Liver (tissue), 9 donors: ENCODE results near the gene FAM170B. TPM values are rescaled to one million over a fixed set of nuclear protein-coding genes. Genes with fewer than 3 reads are reported as not detected.

Source experiments
- DNase-seq: peaks from one replicate; pipeline ENCODE4 v3.0.0-alpha.2; 2017; ENCODE audit warnings: low spot score
- H3K27ac ChIP-seq, 2 donors: one replicate each; pipeline ENCODE4 v1.7.0; 2013; ENCODE audit warnings: inconsistent platforms in 2 of 2, low read length in 2 of 2, control low read depth in 1 of 2, low read depth in 1 of 2, mild to moderate bottlenecking in 1 of 2
- H3K27me3 ChIP-seq, 4 donors: one replicate each; pipeline versions ENCODE4 v1.6.1 to v1.7.0; 2013; ENCODE audit warnings: low read length in 3 of 4, inconsistent platforms in 1 of 4, mild to moderate bottlenecking in 1 of 4, moderate library complexity in 1 of 4; ENCODE audit not compliant: control insufficient read depth in 4 of 4, insufficient read depth in 4 of 4
- H3K36me3 ChIP-seq, 4 donors: one replicate each; pipeline versions ENCODE4 v1.6.1 to v1.7.0; 2013; ENCODE audit warnings: low read length in 3 of 4, mild to moderate bottlenecking in 3 of 4, low read depth in 1 of 4, moderate library complexity in 1 of 4; ENCODE audit not compliant: control insufficient read depth in 4 of 4, insufficient read depth in 3 of 4
- H3K4me1 ChIP-seq, 4 donors: one replicate each; pipeline versions ENCODE4 v1.6.1 to v1.7.0; 2013; ENCODE audit warnings: low read length in 3 of 4, mild to moderate bottlenecking in 3 of 4, moderate library complexity in 1 of 4; ENCODE audit not compliant: control insufficient read depth in 4 of 4, insufficient read depth in 4 of 4
- H3K4me3 ChIP-seq, 3 donors: one replicate each; pipeline versions ENCODE4 v1.6.1 to v1.7.0; 2013; ENCODE audit warnings: low read length in 3 of 3, control low read depth in 1 of 3, low read depth in 1 of 3, mild to moderate bottlenecking in 1 of 3
- H3K9ac ChIP-seq, 2 donors: one replicate each; pipeline ENCODE4 v1.7.0; 2013; ENCODE audit warnings: low read length in 2 of 2, mild to moderate bottlenecking in 2 of 2, moderate library complexity in 2 of 2, control low read depth in 1 of 2, low read depth in 1 of 2
- H3K9me3 ChIP-seq, 4 donors: one replicate each; pipeline versions ENCODE4 v1.6.1 to v1.7.0; 2013; ENCODE audit warnings: low read length in 3 of 4; ENCODE audit not compliant: control insufficient read depth in 4 of 4
- EGR1 ChIP-seq, 2 donors: IDR thresholded peaks; 2 replicates each; pipeline ENCODE4 v1.6.1; 2016 to 2018; ENCODE audit warnings: antibody characterized with exemption in 2 of 2, low read depth in 2 of 2
- FOXA1 ChIP-seq: IDR thresholded peaks from 2 replicates; pipeline ENCODE4 v1.6.1; 2016; ENCODE audit warnings: antibody characterized with exemption
- FOXA2 ChIP-seq: IDR thresholded peaks from 2 replicates; pipeline ENCODE4 v1.6.1; 2016; ENCODE audit warnings: antibody characterized with exemption
- GABPA ChIP-seq, 2 donors: IDR thresholded peaks in 1 of 2; conservative IDR thresholded peaks in 1 of 2; 2 replicates each; pipeline ENCODE4 v1.6.1; 2016; ENCODE audit warnings: antibody characterized with exemption in 2 of 2, mild to moderate bottlenecking in 1 of 2, moderate library complexity in 1 of 2
- HNF4A ChIP-seq, 2 donors: conservative IDR thresholded peaks; 2 replicates each; pipeline ENCODE4 v1.6.1; 2016; ENCODE audit warnings: antibody characterized with exemption in 2 of 2, mild to moderate bottlenecking in 2 of 2
- HNF4G ChIP-seq: IDR thresholded peaks from 2 replicates; pipeline ENCODE4 v1.6.1; 2016; ENCODE audit warnings: antibody characterized with exemption
- JUND ChIP-seq, 2 donors: IDR thresholded peaks; 2 replicates each; pipeline ENCODE4 v1.6.1; 2016; ENCODE audit warnings: antibody characterized with exemption in 2 of 2
- NR2F2 ChIP-seq: IDR thresholded peaks from 2 replicates; pipeline ENCODE4 v1.6.1; 2016; ENCODE audit warnings: antibody characterized with exemption
- RAD21 ChIP-seq, 2 donors: IDR thresholded peaks; 2 replicates each; pipeline ENCODE4 v1.6.1; 2016; ENCODE audit warnings: antibody characterized with exemption in 2 of 2, mild to moderate bottlenecking in 2 of 2
- RXRA ChIP-seq, 2 donors: IDR thresholded peaks; 2 replicates each; pipeline ENCODE4 v1.6.1; 2017 to 2018; ENCODE audit warnings: antibody characterized with exemption in 2 of 2, mild to moderate bottlenecking in 1 of 2
- TAF1 ChIP-seq: conservative IDR thresholded peaks from 2 replicates; pipeline ENCODE4 v1.6.1; 2016; ENCODE audit warnings: antibody characterized with exemption, mild to moderate bottlenecking
- YY1 ChIP-seq: IDR thresholded peaks from 2 replicates; pipeline ENCODE4 v1.6.1; 2016; ENCODE audit warnings: antibody characterized with exemption, mild to moderate bottlenecking
- WGBS: extraction: QIAGEN DNeasy Blood & Tissue Kit; methylation state at CpG from one replicate; pipeline ENCODE4 v1.1.7; 2013; 5-methylcytosine and 5-hydroxymethylcytosine counted together
- polyA plus RNA-seq, 2 donors: library from polyadenylated mRNA; stranded (reverse) in 1 of 2; unstranded in 1 of 2; fragments of 200-250 nt in 1 of 2; fragments of >200 nt in 1 of 2; fragmentation: Nextera tagmentation in 1 of 2; extraction: Ambion mirVana in 1 of 2; gene quantifications; one replicate each; pipeline versions ENCODE4 v1.2.1 to v1.2.3, GENCODE V29; 2013 to 2015
- total RNA-seq, 2 donors: library from RNA; depleted of rRNA; stranded (reverse); fragments of >200 nt; gene quantifications; one replicate each; pipeline ENCODE4 v1.2.3, GENCODE V29; 2014
- TF ChIP-seq, protein P1 (sequence below): fragments of 150-350 bp; IDR thresholded peaks from 2 replicates; pipeline ENCODE4 v1.5.1; 2017; ENCODE audit warnings: improper control_type of control experiment, low read depth, low read length; ENCODE audit not compliant: missing input control
- TF ChIP-seq, protein P2 (sequence below): IDR thresholded peaks from 2 replicates; pipeline ENCODE4 v1.6.1; 2016; ENCODE audit warnings: antibody characterized with exemption
- TF ChIP-seq, protein P3 (sequence below): IDR thresholded peaks from 2 replicates; pipeline ENCODE4 v1.6.1; 2016; ENCODE audit warnings: antibody characterized with exemption
- TF ChIP-seq, protein P4 (sequence below): IDR thresholded peaks from 2 replicates; pipeline ENCODE4 v1.6.1; 2016; ENCODE audit warnings: antibody characterized with exemption
- donor health status: healthy.
- donor health status: healthy.
- donor health status: healthy.
- donor health status: healthy.
- donor health status: healthy.

The FAM170B gene
- not detected for total RNA-seq
- polyA plus RNA-seq = not detected

DNA sequence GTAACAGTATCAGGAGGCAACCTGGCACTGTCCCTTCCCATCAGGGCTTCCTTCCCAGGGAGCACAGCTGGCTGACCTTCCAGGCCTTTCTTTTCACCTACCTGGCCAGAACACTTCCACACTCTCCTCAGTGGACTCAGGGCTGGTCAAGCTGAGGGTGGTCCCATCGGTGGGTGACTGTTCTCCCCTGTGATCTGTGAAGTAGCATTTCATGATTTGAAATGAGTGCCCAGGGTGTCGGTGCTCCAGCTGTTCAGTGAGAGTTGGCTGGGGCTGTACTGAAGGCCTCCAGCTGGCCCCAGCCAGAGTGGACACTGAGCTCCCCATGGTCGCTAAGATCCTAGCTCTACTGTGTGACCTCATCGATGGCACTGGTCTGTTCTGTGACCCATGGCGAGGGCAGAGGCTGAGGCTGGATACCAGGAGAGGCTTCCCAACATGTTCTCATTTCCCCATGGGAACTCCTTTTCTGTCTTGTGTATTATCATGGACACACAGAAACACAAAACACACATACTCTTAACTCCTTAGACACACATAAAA is at the start of gene FAM170B:
Gene FAM170B, minus strand, starts transcription at position 316 of the 543 bp plus-strand sequence. Its CDS starts 103 bp downstream, at position 213.
- Histone ChIP-seq H3K4me3 (no peak within 1 kb of the TSS), H3K27ac (no peak within 1 kb of the TSS), H3K4me1 (no peaks in the 10 kb centered on the region), H3K36me3 (no peaks in the 10 kb centered on the region), H3K9ac (no peak within 1 kb of the TSS), H3K27me3 (peaks cover 0 to 3% (median 0%) of the 10 kb centered on the region in 4 donors), H3K9me3 (no peaks in the 10 kb centered on the region)
- DNase-seq = no peak
- TF ChIP-seq RAD21 (IDR thresholded peaks at IDR 0.05) (no peak), TAF1 (no peak), YY1 (no peak), FOXA1 (no peak), FOXA2 (no peak), NR2F2 (no peak), HNF4G (no peak), HNF4A (conservative IDR thresholded peaks at IDR 0.05) (no peak), JUND (IDR thresholded peaks at IDR 0.05) (no peak), RXRA (IDR thresholded peaks at IDR 0.05) (no peak), EGR1 (IDR thresholded peaks at IDR 0.05; ENCODE audit: low read depth in 2 of 2) (no peak)
- TF ChIP-seq, protein P1, sequence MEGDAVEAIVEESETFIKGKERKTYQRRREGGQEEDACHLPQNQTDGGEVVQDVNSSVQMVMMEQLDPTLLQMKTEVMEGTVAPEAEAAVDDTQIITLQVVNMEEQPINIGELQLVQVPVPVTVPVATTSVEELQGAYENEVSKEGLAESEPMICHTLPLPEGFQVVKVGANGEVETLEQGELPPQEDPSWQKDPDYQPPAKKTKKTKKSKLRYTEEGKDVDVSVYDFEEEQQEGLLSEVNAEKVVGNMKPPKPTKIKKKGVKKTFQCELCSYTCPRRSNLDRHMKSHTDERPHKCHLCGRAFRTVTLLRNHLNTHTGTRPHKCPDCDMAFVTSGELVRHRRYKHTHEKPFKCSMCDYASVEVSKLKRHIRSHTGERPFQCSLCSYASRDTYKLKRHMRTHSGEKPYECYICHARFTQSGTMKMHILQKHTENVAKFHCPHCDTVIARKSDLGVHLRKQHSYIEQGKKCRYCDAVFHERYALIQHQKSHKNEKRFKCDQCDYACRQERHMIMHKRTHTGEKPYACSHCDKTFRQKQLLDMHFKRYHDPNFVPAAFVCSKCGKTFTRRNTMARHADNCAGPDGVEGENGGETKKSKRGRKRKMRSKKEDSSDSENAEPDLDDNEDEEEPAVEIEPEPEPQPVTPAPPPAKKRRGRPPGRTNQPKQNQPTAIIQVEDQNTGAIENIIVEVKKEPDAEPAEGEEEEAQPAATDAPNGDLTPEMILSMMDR = no peak
- TF ChIP-seq, protein P2, sequence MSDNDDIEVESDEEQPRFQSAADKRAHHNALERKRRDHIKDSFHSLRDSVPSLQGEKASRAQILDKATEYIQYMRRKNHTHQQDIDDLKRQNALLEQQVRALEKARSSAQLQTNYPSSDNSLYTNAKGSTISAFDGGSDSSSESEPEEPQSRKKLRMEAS = no peak
- TF ChIP-seq, protein P3, sequence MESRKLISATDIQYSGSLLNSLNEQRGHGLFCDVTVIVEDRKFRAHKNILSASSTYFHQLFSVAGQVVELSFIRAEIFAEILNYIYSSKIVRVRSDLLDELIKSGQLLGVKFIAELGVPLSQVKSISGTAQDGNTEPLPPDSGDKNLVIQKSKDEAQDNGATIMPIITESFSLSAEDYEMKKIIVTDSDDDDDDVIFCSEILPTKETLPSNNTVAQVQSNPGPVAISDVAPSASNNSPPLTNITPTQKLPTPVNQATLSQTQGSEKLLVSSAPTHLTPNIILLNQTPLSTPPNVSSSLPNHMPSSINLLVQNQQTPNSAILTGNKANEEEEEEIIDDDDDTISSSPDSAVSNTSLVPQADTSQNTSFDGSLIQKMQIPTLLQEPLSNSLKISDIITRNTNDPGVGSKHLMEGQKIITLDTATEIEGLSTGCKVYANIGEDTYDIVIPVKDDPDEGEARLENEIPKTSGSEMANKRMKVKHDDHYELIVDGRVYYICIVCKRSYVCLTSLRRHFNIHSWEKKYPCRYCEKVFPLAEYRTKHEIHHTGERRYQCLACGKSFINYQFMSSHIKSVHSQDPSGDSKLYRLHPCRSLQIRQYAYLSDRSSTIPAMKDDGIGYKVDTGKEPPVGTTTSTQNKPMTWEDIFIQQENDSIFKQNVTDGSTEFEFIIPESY = no peak
- 86% methylated on average over 5 of the region's 5 CpGs for WGBS

DNA sequence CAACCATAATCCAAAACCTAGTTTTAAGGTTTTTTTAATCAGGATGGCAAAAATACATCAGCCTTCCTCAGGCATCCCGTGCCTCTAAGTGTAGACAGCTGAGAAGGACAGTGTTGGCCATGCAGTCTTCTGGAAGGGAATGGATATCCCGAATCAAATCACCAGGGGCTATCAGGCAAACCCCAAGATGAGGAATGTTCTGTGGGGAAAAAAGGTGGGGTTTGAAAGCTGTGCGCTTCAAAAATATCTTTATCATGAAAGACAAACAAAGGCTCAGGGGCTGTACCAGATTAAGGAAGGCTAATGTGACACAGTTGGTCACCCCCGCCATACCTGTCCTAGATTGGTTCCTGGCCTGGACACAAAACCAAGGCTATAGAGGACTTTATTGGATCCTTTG is 49.0 kb upstream of the FAM170B start:
- Histone ChIP-seq H3K36me3 (no peaks in the 10 kb centered on the region), H3K4me1 (no peaks in the 10 kb centered on the region), H3K27me3 (no peaks in the 10 kb centered on the region), H3K4me3 (no peak overlapping the region), H3K27ac (no peak overlapping the region), H3K9ac (no peak overlapping the region), H3K9me3 (no peaks in the 10 kb centered on the region)
- TF ChIP-seq NR2F2 (no peak), HNF4A (conservative IDR thresholded peaks at IDR 0.05) (no peak), FOXA2 (no peak), JUND (IDR thresholded peaks at IDR 0.05) (no peak), RXRA (IDR thresholded peaks at IDR 0.05) (no peak), YY1 (no peak), GABPA (IDR thresholded peaks at IDR 0.05 in 1 of 2, conservative IDR thresholded peaks at IDR 0.05 in 1 of 2) (no peak), RAD21 (IDR thresholded peaks at IDR 0.05) (no peak)
- TF ChIP-seq, protein P4, sequence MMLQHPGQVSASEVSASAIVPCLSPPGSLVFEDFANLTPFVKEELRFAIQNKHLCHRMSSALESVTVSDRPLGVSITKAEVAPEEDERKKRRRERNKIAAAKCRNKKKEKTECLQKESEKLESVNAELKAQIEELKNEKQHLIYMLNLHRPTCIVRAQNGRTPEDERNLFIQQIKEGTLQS = no peak
- 84% methylated on average over 4 of the region's 4 CpGs for WGBS
- DNase-seq = no peak
